KMS-11 (cell line): ENCODE results near the gene MOV10L1.

ENCODE experiments used
- H2AFZ ChIP-seq: fragments of 200-600 bp; sonication (generic); 2 replicates; pipeline ENCODE4 v1.6.1; 2016; ENCODE audit warnings: antibody characterized with exemption, mixed run types, low read depth
- H3K27ac ChIP-seq: fragments of 200-600 bp; sonication (generic); 2 replicates; pipeline ENCODE4 v1.6.1; 2016; ENCODE audit warnings: mild to moderate bottlenecking, mixed run types
- H3K27me3 ChIP-seq: fragments of 200-600 bp; sonication (generic); 2 replicates; pipeline ENCODE4 v1.6.1; 2017; ENCODE audit warnings: mild to moderate bottlenecking, low read depth, mixed run types, moderate library complexity; ENCODE audit not compliant: insufficient read depth
- H3K36me3 ChIP-seq: fragments of 200-600 bp; sonication (generic); 2 replicates; pipeline ENCODE4 v1.6.1; 2017; ENCODE audit warnings: mild to moderate bottlenecking, mixed run types; ENCODE audit not compliant: insufficient read depth
- H3K4me1 ChIP-seq: fragments of 200-600 bp; sonication (generic); 2 replicates; pipeline ENCODE4 v1.6.1; 2016; ENCODE audit warnings: mild to moderate bottlenecking, low read depth, mixed run types; ENCODE audit not compliant: poor library complexity, severe bottlenecking
- H3K4me2 ChIP-seq: fragments of 200-600 bp; sonication (generic); 2 replicates; pipeline ENCODE4 v1.7.0; 2016; ENCODE audit warnings: mild to moderate bottlenecking, mixed run types
- H3K4me3 ChIP-seq: fragments of 200-600 bp; sonication (generic); IDR thresholded peaks from 2 replicates; pipeline ENCODE4 v1.6.1; 2017; ENCODE audit warnings: low read depth, low read length, mixed read lengths; ENCODE audit not compliant: insufficient read depth
- H3K79me2 ChIP-seq: fragments of 200-600 bp; sonication (generic); 2 replicates; pipeline ENCODE4 v1.6.1; 2016; ENCODE audit warnings: low read depth, mixed run types; ENCODE audit not compliant: insufficient read depth
- H3K9ac ChIP-seq: fragments of 200-600 bp; sonication (generic); 2 replicates; pipeline ENCODE4 v1.6.1; 2016; ENCODE audit warnings: mild to moderate bottlenecking, mixed run types
- H4K20me1 ChIP-seq: fragments of 200-600 bp; sonication (generic); 2 replicates; pipeline ENCODE4 v1.6.1; 2016; ENCODE audit warnings: mild to moderate bottlenecking, mixed run types; ENCODE audit not compliant: insufficient read depth
- CTCF ChIP-seq: fragments of 200-600 bp; sonication (generic); conservative IDR thresholded peaks from 2 replicates; pipeline ENCODE4 v1.6.1; 2017; ENCODE audit warnings: low read depth, mild to moderate bottlenecking, antibody characterized with exemption, low read length, moderate library complexity, mixed read lengths

Gene MOV10L1

DNA sequence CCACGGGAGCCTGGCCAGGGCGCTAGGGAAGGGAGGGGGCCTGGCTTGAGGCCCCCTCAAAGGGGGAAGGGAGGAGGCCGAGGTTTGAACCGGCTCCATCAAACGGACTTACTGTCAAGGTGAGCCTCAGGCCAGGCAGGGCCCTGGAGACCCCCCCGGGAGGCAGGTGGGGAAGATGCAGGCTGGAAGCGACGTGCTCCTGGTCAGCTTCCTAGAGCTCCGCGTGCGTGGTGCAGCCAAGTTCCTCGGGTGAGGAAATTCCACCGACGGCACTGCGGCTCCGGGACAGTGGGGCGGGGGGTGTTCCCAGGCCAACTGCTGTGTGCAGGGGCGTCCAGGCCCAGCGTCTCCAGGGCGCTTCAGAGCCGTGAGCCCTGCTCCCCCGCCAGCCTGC, 88.7 kb downstream of the MOV10L1 start:
- H2AFZ ChIP-seq: no peak overlapping the region
- H3K4me1 ChIP-seq: no peaks in the 10 kb centered on the region
- H3K27me3 ChIP-seq: no peaks in the 10 kb centered on the region
- no peak overlapping the region for H3K9ac ChIP-seq
- H4K20me1 ChIP-seq: no peaks in the 10 kb centered on the region
- H3K27ac ChIP-seq: no peak overlapping the region
- no peaks in the 10 kb centered on the region for H3K79me2 ChIP-seq
- no peaks in the 10 kb centered on the region for H3K36me3 ChIP-seq
- no peak overlapping the region for H3K4me3 ChIP-seq
- H3K4me2 ChIP-seq: no peak overlapping the region
- no peak for TF ChIP-seq CTCF

DNA sequence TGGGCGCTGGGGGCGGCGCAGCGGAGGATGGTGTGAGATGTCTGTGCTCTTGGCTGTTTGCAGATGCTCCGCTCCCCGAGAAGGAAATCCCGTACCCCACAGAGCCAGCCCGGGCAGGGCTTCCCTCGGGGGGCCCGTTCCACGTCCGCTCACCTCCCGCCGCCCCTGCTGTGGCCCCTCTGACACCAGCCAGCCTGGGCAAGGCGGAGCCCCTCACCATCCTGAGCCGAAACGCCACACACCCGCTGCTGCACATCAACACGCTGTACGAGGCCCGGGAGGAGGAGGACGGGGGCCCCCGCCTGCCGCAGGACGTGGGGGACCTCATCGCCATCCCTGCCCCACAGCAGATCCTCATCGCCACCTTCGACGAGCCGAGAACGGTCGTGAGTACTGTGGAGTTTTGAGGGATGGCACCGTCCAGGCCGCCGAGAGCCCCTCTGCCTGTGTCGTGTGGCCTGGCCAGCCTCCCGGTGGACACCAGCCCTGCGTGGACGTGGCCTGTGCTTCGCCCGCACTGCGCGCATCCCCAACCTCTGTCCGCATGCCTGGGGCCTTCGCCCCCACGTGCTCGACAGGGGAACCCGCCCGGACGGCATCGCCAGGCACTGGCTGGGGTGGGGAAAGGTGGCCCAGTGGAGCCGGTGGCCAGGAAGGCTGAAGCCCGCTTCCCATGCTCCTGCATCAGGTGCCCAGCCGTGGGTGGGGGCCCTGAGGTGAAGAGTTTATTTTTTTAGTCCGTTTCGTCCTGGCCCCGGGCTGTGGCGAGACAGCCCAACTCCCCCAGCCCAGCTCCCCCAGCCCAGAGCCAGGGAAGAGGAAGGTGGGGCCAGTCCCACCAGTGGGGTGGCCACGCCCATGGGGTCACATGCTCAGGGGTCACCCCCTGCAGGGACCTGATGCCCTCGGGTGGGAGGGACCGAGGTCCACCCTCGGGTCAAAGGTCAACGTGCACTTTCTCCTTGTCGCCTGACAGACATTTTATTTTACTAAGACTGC, 89.4 kb downstream of the MOV10L1 start:
- no peaks in the 10 kb centered on the region for H4K20me1 ChIP-seq
- H3K9ac ChIP-seq: no peak overlapping the region
- no peaks in the 10 kb centered on the region for H3K27me3 ChIP-seq
- no peak for TF ChIP-seq CTCF
- H3K27ac ChIP-seq: no peak overlapping the region
- no peaks in the 10 kb centered on the region for H3K79me2 ChIP-seq
- H3K4me1 ChIP-seq: no peaks in the 10 kb centered on the region
- H3K36me3 ChIP-seq: no peaks in the 10 kb centered on the region
- no peak overlapping the region for H2AFZ ChIP-seq
- no peak overlapping the region for H3K4me2 ChIP-seq
- H3K4me3 ChIP-seq: no peak overlapping the region

DNA sequence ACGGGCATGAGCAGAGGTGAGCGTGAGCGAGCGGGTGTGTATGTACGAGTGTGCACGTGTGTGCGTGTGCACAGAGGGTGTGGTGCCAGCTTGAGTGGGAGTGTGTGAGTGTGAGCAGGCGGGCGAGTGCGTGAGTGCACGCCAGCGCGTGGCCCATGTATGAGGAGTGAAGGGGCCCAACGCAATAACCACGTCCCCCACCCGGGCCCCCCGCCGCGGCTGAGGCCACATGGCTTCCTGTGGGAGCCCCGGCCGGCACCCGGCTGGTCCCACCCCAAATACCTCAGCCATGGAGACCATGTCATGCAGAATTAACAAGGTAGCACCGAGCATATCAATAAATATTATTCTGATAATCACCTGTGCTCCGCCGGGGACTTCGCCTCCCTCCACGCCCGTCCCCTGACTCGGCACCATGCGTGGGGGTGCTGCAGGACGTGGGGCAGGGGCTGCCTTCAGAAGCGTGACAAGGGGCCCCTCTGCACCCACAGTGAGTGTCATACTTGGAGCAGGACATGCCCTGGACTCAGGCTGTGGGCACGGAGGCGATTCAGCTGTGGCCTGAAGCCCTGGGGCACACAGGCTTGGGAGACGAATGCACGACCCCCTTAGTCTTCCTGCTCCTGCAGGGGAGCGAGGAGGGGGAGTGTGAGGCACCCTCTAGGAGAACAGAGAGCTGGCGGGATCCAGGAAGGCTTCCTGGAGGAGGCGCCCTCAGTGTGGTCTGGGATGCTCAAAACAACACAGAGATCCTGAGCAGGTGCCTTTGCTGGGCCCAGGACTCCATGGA, 90.3 kb downstream of the MOV10L1 start:
- Histone ChIP-seq H3K4me1 (no peaks in the 10 kb centered on the region), H3K9ac (no peak overlapping the region)

More for the DNA sequence above, 90.3 kb downstream of the MOV10L1 start:
- Histone ChIP-seq H4K20me1 (no peaks in the 10 kb centered on the region), H3K27ac (no peak overlapping the region), H3K4me2 (no peak overlapping the region), H3K4me3 (no peak overlapping the region), H3K36me3 (no peaks in the 10 kb centered on the region), H3K79me2 (no peaks in the 10 kb centered on the region), H3K27me3 (no peaks in the 10 kb centered on the region), H2AFZ (no peak overlapping the region)
- no peak for TF ChIP-seq CTCF
